HCT116 (cell line): Measurements from ENCODE around the gene SRGAP3. TPM values are rescaled to one million over a fixed set of nuclear protein-coding genes. Genes with fewer than 3 reads are reported as not detected.

ENCODE experiments used
- ATAC-seq: fragments of 200-7000 bp; cut with Tn5 transposase; 2 replicates; pipeline ENCODE4 v1.9.1; 2020; ENCODE audit warnings: mild to moderate bottlenecking, moderate library complexity
- BruUV-seq: library from RNA; stranded (reverse); fragments of 400-500 nt; replicated peaks from 2 replicates; lab custom pipeline; 2021; lab: Mats Ljungman, UMichigan
- CTCF ChIA-PET: fragments of 300-600 bp; sonication (Branson Sonifier 250); formaldehyde crosslinking; loops from one replicate; lab custom pipeline; 2021; ENCODE audit warnings: antibody characterized with exemption; lab: Charles Lee
- POLR2A ChIA-PET: fragments of 300-600, 350-600 bp; sonication (Branson Sonifier 250); formaldehyde crosslinking; loops from one replicate; lab custom pipeline; 2021; ENCODE audit warnings: antibody characterized with exemption; lab: Charles Lee
- RAD21 ChIA-PET, 2 experiments: fragments of 300-600 bp; sonication (Branson Sonifier 250); formaldehyde crosslinking; loops; one replicate each; lab custom pipeline; 2023; ENCODE audit warnings: low total read pairs in 2 of 2; ENCODE audit not compliant: uncharacterized antibody in 2 of 2, unreplicated experiment in 2 of 2, low non-redundant PET in 1 of 2; lab: Charles Lee
- DNase-seq: peaks from one replicate; pipeline ENCODE4 v3.0.0-alpha.2; 2010; ENCODE audit warnings: low read depth, low spot score
- H2AFZ ChIP-seq: fragments of 200-600 bp; shearing (Covaris generic), sonication (generic); 2 replicates; pipeline ENCODE4 v1.6.1; 2017; ENCODE audit warnings: low read depth, mixed run types, mixed read lengths, antibody characterized with exemption, low read length; ENCODE audit not compliant: poor library complexity, severe bottlenecking
- H3K27ac ChIP-seq: 2 replicates; pipeline ENCODE4 v1.5.1; 2012; ENCODE audit warnings: low read depth, low read length
- H3K27me3 ChIP-seq: fragments of 200-600 bp; sonication (generic); 2 replicates; pipeline ENCODE4 v1.6.1; 2016; ENCODE audit warnings: mixed run types, low read length, mixed read lengths; ENCODE audit not compliant: insufficient read depth
- H3K36me3 ChIP-seq, 2 experiments: fragments of 200-500 bp in 1 of 2; fragments of 200-600 bp in 1 of 2; sonication (Bioruptor generic) in 1 of 2; sonication (generic) in 1 of 2; 2 replicates each; pipeline versions ENCODE4 v1.5.1 to v1.6.1; 2014 to 2016; ENCODE audit warnings: low read length in 2 of 2, inconsistent platforms in 1 of 2, mixed read lengths in 1 of 2, mixed run types in 1 of 2; ENCODE audit not compliant: insufficient read depth in 2 of 2, control insufficient read depth in 1 of 2
- H3K4me1 ChIP-seq, 2 experiments: fragments of 200-600 bp in 1 of 2; sonication (generic) in 1 of 2; 2 replicates each; pipeline versions ENCODE4 v1.5.1 to v1.6.1; 2012 to 2017; ENCODE audit warnings: low read length in 2 of 2, inconsistent platforms in 1 of 2, mild to moderate bottlenecking in 1 of 2, mixed read lengths in 1 of 2, mixed run types in 1 of 2, moderate library complexity in 1 of 2; ENCODE audit not compliant: insufficient read depth in 2 of 2, control insufficient read depth in 1 of 2
- H3K4me2 ChIP-seq: fragments of 200-600 bp; sonication (generic); 2 replicates; pipeline ENCODE4 v1.6.1; 2017; ENCODE audit warnings: mixed run types, low read length, mixed read lengths
- H3K4me3 ChIP-seq, 2 experiments: fragments of 200-600 bp in 1 of 2; sonication (generic) in 1 of 2; replicated peaks in 1 of 2; 2 replicates each; pipeline ENCODE4 v1.5.1; 2011 to 2016; ENCODE audit warnings: low read length in 2 of 2, control low read depth in 1 of 2, low read depth in 1 of 2, mild to moderate bottlenecking in 1 of 2, mixed read lengths in 1 of 2, mixed run types in 1 of 2
- H3K79me2 ChIP-seq: fragments of 200-600 bp; sonication (generic); 2 replicates; pipeline ENCODE4 v1.6.1; 2017; ENCODE audit warnings: mild to moderate bottlenecking, mixed run types, low read length, moderate library complexity, mixed read lengths; ENCODE audit not compliant: insufficient read depth
- H3K9ac ChIP-seq: fragments of 200-600 bp; sonication (generic); 2 replicates; pipeline ENCODE4 v1.6.1; 2016; ENCODE audit warnings: low read length, mixed read lengths
- H3K9me2 ChIP-seq: fragments of 200-600 bp; sonication (generic), shearing (Covaris generic); 2 replicates; pipeline ENCODE4 v1.6.1; 2017; ENCODE audit warnings: mixed run types, mild to moderate bottlenecking, moderate library complexity; ENCODE audit not compliant: insufficient read depth
- H3K9me3 ChIP-seq, 2 experiments: fragments of 200-500 bp in 1 of 2; fragments of 200-600 bp in 1 of 2; sonication (Bioruptor generic) in 1 of 2; sonication (generic) in 1 of 2; 2 replicates each; pipeline ENCODE4 v1.6.1; 2014 to 2017; ENCODE audit warnings: low read length in 2 of 2, mixed read lengths in 2 of 2, inconsistent platforms in 1 of 2, low read depth in 1 of 2, mild to moderate bottlenecking in 1 of 2, mixed run types in 1 of 2, moderate library complexity in 1 of 2; ENCODE audit not compliant: control insufficient read depth in 1 of 2, insufficient read depth in 1 of 2
- H4K20me1 ChIP-seq: fragments of 200-600 bp; sonication (generic), shearing (Covaris generic); 2 replicates; pipeline ENCODE4 v1.6.1; 2017; ENCODE audit warnings: mixed run types, mild to moderate bottlenecking, moderate library complexity; ENCODE audit not compliant: insufficient read depth
- ATF3 ChIP-seq: IDR thresholded peaks from 2 replicates; pipeline ENCODE4 v1.6.1; 2012
- CBX3 ChIP-seq: IDR thresholded peaks from 2 replicates; pipeline ENCODE4 v1.6.1; 2012; ENCODE audit warnings: low read depth
- CEBPB ChIP-seq: IDR thresholded peaks from 2 replicates; pipeline ENCODE4 v1.6.1; 2012; ENCODE audit warnings: low read depth
- ELF1 ChIP-seq: IDR thresholded peaks from 2 replicates; pipeline ENCODE4 v1.6.1; 2012; ENCODE audit warnings: low read depth, borderline replicate concordance
- EZH2 ChIP-seq: fragments of 200-600 bp; sonication (generic); IDR thresholded peaks from 2 replicates; pipeline ENCODE4 v1.6.1; 2017; ENCODE audit warnings: antibody characterized with exemption, mixed run types
- EZH2phosphoT487 ChIP-seq: fragments of 200-600 bp; IDR thresholded peaks from 2 replicates; pipeline ENCODE4 v1.6.1; 2018; ENCODE audit warnings: antibody characterized with exemption, borderline replicate concordance
- FOSL1 ChIP-seq: IDR thresholded peaks from 2 replicates; pipeline ENCODE4 v1.6.1; 2012; ENCODE audit warnings: low read depth
- MAX ChIP-seq: IDR thresholded peaks from 2 replicates; pipeline ENCODE4 v1.6.1; 2012
- POLR2A ChIP-seq: IDR thresholded peaks from 2 replicates; pipeline ENCODE4 v1.7.0; 2011; ENCODE audit warnings: borderline replicate concordance; ENCODE audit not compliant: insufficient read depth, insufficient read length; ENCODE audit errors: extremely low read depth
- POLR2AphosphoS5 ChIP-seq: IDR thresholded peaks from 2 replicates; pipeline ENCODE4 v1.6.1; 2011; ENCODE audit warnings: mild to moderate bottlenecking, low read depth, low read length, moderate library complexity
- RAD21 ChIP-seq: IDR thresholded peaks from 2 replicates; pipeline ENCODE4 v1.6.1; 2012; ENCODE audit warnings: low read depth, mild to moderate bottlenecking
- REST ChIP-seq: IDR thresholded peaks from 2 replicates; pipeline ENCODE4 v1.6.1; 2012; ENCODE audit warnings: low read depth
- SIN3A ChIP-seq: IDR thresholded peaks from 2 replicates; pipeline ENCODE4 v1.6.1; 2012; ENCODE audit warnings: low read depth
- SRF ChIP-seq: IDR thresholded peaks from 2 replicates; pipeline ENCODE4 v1.6.1; 2012; ENCODE audit warnings: low read depth
- ZNF274 ChIP-seq: fragments of 200-500 bp; sonication (Bioruptor generic); IDR thresholded peaks from 2 replicates; pipeline ENCODE4 v1.6.1; 2014; ENCODE audit warnings: mild to moderate bottlenecking, low read depth, low read length, inconsistent platforms
- intact Hi-C: fragments of 100-400 bp; cut with micrococcal nuclease; formaldehyde crosslinking; loops from 2 replicates; pipeline ENCODE4 v1.10.0; 2022
- total RNA-seq: library from RNA; stranded (reverse); gene quantifications from one replicate; pipeline ENCODE4 v1.2.1, GENCODE V29; 2021; ENCODE audit not compliant: unreplicated experiment

Gene SRGAP3
- total RNA-seq, 1 experiment from 2014 or later: 8.3 TPM

- Histone ChIP-seq H3K4me2 (no peak overlapping the region), H3K36me3 (no peaks in the 10 kb centered on the region), H2AFZ (no peak overlapping the region), H3K9me2 (no peaks in the 10 kb centered on the region), H3K4me1 (no peaks in the 10 kb centered on the region), H3K9me3 (no peaks in the 10 kb centered on the region), H3K79me2 (no peaks in the 10 kb centered on the region), H3K27ac (no peak overlapping the region), H4K20me1 (no peaks in the 10 kb centered on the region), H3K9ac (no peak overlapping the region), H3K27me3 (no peaks in the 10 kb centered on the region), H3K4me3 (no peak overlapping the region)
- CTCF ChIA-PET: no interaction called here
- no TSS peak for BruUV-seq
- RAD21 ChIA-PET: no interaction called here
- TF ChIP-seq FOSL1: no peak
- no peak for TF ChIP-seq ZNF274
- no peak for TF ChIP-seq CBX3
- TF ChIP-seq ELF1: no peak
- TF ChIP-seq POLR2A: no peak
- TF ChIP-seq ATF3: no peak
- no peak for TF ChIP-seq EZH2phosphoT487
- no peak for TF ChIP-seq MAX
- TF ChIP-seq POLR2AphosphoS5: no peak
- TF ChIP-seq RAD21: no peak
- TF ChIP-seq REST: no peak
- no peak for TF ChIP-seq SIN3A
- no peak for TF ChIP-seq SRF
- TF ChIP-seq EZH2: no peak
- no peak for TF ChIP-seq CEBPB
- intact Hi-C loops: no loop called here
- no peak for ATAC-seq
- no peak for DNase-seq
- POLR2A ChIA-PET: no interaction called here
These were observed 11.2 kb downstream of the SRGAP3 start for GRCh38 chr3:9238276-9238675.
